IgD-negative memory B cell (primary cell): ENCODE data around the gene HPSE2. TPM values are rescaled to one million over a fixed set of nuclear protein-coding genes. Genes with fewer than 3 reads are reported as not detected.

Experiments
- H3K27ac Mint-ChIP-seq, 3 donors: one replicate each; pipeline ENCODE4 v1.8.0; 2020 to 2022; ENCODE audit warnings: mild to moderate bottlenecking in 3 of 3, mixed read lengths in 3 of 3, moderate library complexity in 1 of 3
- H3K27me3 Mint-ChIP-seq: one replicate; pipeline ENCODE4 v1.8.0; 2021; ENCODE audit warnings: mixed read lengths
- H3K36me3 Mint-ChIP-seq: one replicate; pipeline ENCODE4 v1.8.0; 2020; ENCODE audit warnings: mild to moderate bottlenecking, mixed read lengths
- H3K4me1 Mint-ChIP-seq, 3 donors: one replicate each; pipeline ENCODE4 v1.8.0; 2020 to 2022; ENCODE audit warnings: mixed read lengths in 3 of 3, mild to moderate bottlenecking in 1 of 3
- H3K4me3 Mint-ChIP-seq, 4 donors: one replicate each; pipeline ENCODE4 v1.8.0; 2020 to 2022; ENCODE audit warnings: mild to moderate bottlenecking in 4 of 4, mixed read lengths in 4 of 4, moderate library complexity in 3 of 4
- H3K9me3 Mint-ChIP-seq, 3 donors: one replicate each; pipeline ENCODE4 v1.8.0; 2020 to 2021; ENCODE audit warnings: mixed read lengths in 3 of 3, mild to moderate bottlenecking in 1 of 3
- polyA plus RNA-seq: library from polyadenylated mRNA; unstranded; fragments of 300-500 nt; fragmentation: Illumina TruSeq; gene quantifications from one replicate; pipeline ENCODE4 v1.2.3, GENCODE V29; 2021

Gene HPSE2
- polyA plus RNA-seq, 1 donor from 2014 or later: not detected

GRCh38 chr10:98467506-98468318 is 767.9 kb downstream of the HPSE2 start:
- H3K27me3 Mint-ChIP-seq: peaks cover 6% of the 10 kb centered on the region
- peaks cover 2 to 9% (median 8%) of the 10 kb centered on the region in 3 donors for H3K4me1 Mint-ChIP-seq
- H3K4me3 Mint-ChIP-seq: peak overlapping the region; percentile 84 to 100 (median 98)
- H3K9me3 Mint-ChIP-seq: no peaks in the 10 kb centered on the region
- peak overlapping the region; percentile 1 to 96 (median 95) for H3K27ac Mint-ChIP-seq
- H3K36me3 Mint-ChIP-seq: no peaks in the 10 kb centered on the region

- Mint-ChIP-seq H3K4me1 (peaks cover 2 to 9% (median 8%) of the 10 kb centered on the region in 3 donors), H3K27me3 (peaks cover 7% of the 10 kb centered on the region), H3K9me3 (no peaks in the 10 kb centered on the region), H3K4me3 (peak overlapping the region; percentile 80 to 100 (median 98)), H3K27ac (peak overlapping the region in 1 of 3 donors; percentile 96), H3K36me3 (no peaks in the 10 kb centered on the region)
Observed at GRCh38 chr10:98466861-98467505, 768.7 kb downstream of the HPSE2 start.

GRCh38 chr10:98465866-98466265 is 769.8 kb downstream of the HPSE2 start:
- Mint-ChIP-seq H3K36me3 (no peaks in the 10 kb centered on the region), H3K4me3 (peak overlapping the region in 1 of 4 donors; percentile 49), H3K27ac (no peak overlapping the region), H3K27me3 (peaks cover 7% of the 10 kb centered on the region), H3K9me3 (no peaks in the 10 kb centered on the region), H3K4me1 (peaks cover 2 to 8% (median 6%) of the 10 kb centered on the region in 3 donors)

- Mint-ChIP-seq H3K4me1 (peaks cover 2 to 8% (median 4%) of the 10 kb centered on the region in 3 donors), H3K27me3 (peaks cover 7% of the 10 kb centered on the region), H3K27ac (no peak overlapping the region), H3K9me3 (no peaks in the 10 kb centered on the region), H3K4me3 (no peak overlapping the region), H3K36me3 (no peaks in the 10 kb centered on the region)
Observed at GRCh38 chr10:98463976-98464754, 771.5 kb downstream of the HPSE2 start.

GRCh38 chr10:98463016-98463415 is 772.6 kb downstream of the HPSE2 start:
- H3K9me3 Mint-ChIP-seq: no peaks in the 10 kb centered on the region
- no peaks in the 10 kb centered on the region for H3K36me3 Mint-ChIP-seq
- peaks cover 0 to 2% (median 2%) of the 10 kb centered on the region in 3 donors for H3K4me1 Mint-ChIP-seq
- H3K27ac Mint-ChIP-seq: peak overlapping the region in 1 of 3 donors; percentile 54
- no peak overlapping the region for H3K4me3 Mint-ChIP-seq
- peaks cover 13% of the 10 kb centered on the region for H3K27me3 Mint-ChIP-seq

GRCh38 chr10:98461500-98461842 is 774.2 kb downstream of the HPSE2 start:
- Mint-ChIP-seq H3K27ac (no peak overlapping the region), H3K27me3 (peaks cover 16% of the 10 kb centered on the region), H3K9me3 (no peaks in the 10 kb centered on the region)

GRCh38 chr10:98460837-98461499 is 774.7 kb downstream of the HPSE2 start:
- Mint-ChIP-seq H3K4me3 (no peak overlapping the region), H3K27me3 (peaks cover 16% of the 10 kb centered on the region), H3K4me1 (no peaks in the 10 kb centered on the region), H3K36me3 (no peaks in the 10 kb centered on the region), H3K9me3 (no peaks in the 10 kb centered on the region), H3K27ac (no peak overlapping the region)

More at GRCh38 chr10:98461500-98461842, 774.2 kb downstream of the HPSE2 start:
- Mint-ChIP-seq H3K36me3 (no peaks in the 10 kb centered on the region), H3K4me3 (no peak overlapping the region), H3K4me1 (no peaks in the 10 kb centered on the region)

- no peaks in the 10 kb centered on the region for H3K9me3 Mint-ChIP-seq
- peaks cover 0 to 1% (median 0%) of the 10 kb centered on the region in 3 donors for H3K4me1 Mint-ChIP-seq
- H3K4me3 Mint-ChIP-seq: no peak overlapping the region
- no peaks in the 10 kb centered on the region for H3K36me3 Mint-ChIP-seq
- no peak overlapping the region for H3K27ac Mint-ChIP-seq
- H3K27me3 Mint-ChIP-seq: peaks cover 18% of the 10 kb centered on the region
Observed at GRCh38 chr10:98458809-98459784, 776.6 kb downstream of the HPSE2 start.

GRCh38 chr10:98457721-98458120 is 777.9 kb downstream of the HPSE2 start:
- no peak overlapping the region for H3K27ac Mint-ChIP-seq
- peaks cover 13% of the 10 kb centered on the region for H3K27me3 Mint-ChIP-seq
- peaks cover 0 to 2% (median 1%) of the 10 kb centered on the region in 3 donors for H3K4me1 Mint-ChIP-seq
- H3K4me3 Mint-ChIP-seq: no peak overlapping the region
- no peaks in the 10 kb centered on the region for H3K36me3 Mint-ChIP-seq
- H3K9me3 Mint-ChIP-seq: no peaks in the 10 kb centered on the region

- no peaks in the 10 kb centered on the region for H3K9me3 Mint-ChIP-seq
- no peak overlapping the region for H3K4me3 Mint-ChIP-seq
- no peak overlapping the region for H3K27ac Mint-ChIP-seq
- no peaks in the 10 kb centered on the region for H3K36me3 Mint-ChIP-seq
- peaks cover 0 to 3% (median 1%) of the 10 kb centered on the region in 3 donors for H3K4me1 Mint-ChIP-seq
- H3K27me3 Mint-ChIP-seq: peaks cover 12% of the 10 kb centered on the region
Observed at GRCh38 chr10:98456686-98457482, 778.8 kb downstream of the HPSE2 start.

- Mint-ChIP-seq H3K4me1 (peaks cover 0 to 3% (median 1%) of the 10 kb centered on the region in 3 donors), H3K27me3 (peaks cover 12% of the 10 kb centered on the region), H3K36me3 (no peaks in the 10 kb centered on the region), H3K27ac (no peak overlapping the region), H3K4me3 (no peak overlapping the region), H3K9me3 (no peaks in the 10 kb centered on the region)
Observed at GRCh38 chr10:98456043-98456570, 779.5 kb downstream of the HPSE2 start.

GRCh38 chr10:98453729-98454128 is 781.9 kb downstream of the HPSE2 start:
- Mint-ChIP-seq H3K4me1 (peaks cover 1 to 3% (median 2%) of the 10 kb centered on the region in 3 donors), H3K36me3 (no peaks in the 10 kb centered on the region), H3K27ac (peak overlapping the region in 1 of 3 donors; percentile 10), H3K27me3 (peaks cover 9% of the 10 kb centered on the region), H3K4me3 (peak overlapping the region in 1 of 4 donors; percentile 14), H3K9me3 (no peaks in the 10 kb centered on the region)

- H3K27ac Mint-ChIP-seq: peak overlapping the region in 1 of 3 donors; percentile 43
- peak overlapping the region in 1 of 4 donors; percentile 29 for H3K4me3 Mint-ChIP-seq
- peaks cover 15 to 23% (median 15%) of the 10 kb centered on the region in 3 donors for H3K4me1 Mint-ChIP-seq
- H3K27me3 Mint-ChIP-seq: no peaks in the 10 kb centered on the region
- H3K9me3 Mint-ChIP-seq: peaks cover 0 to 2% (median 1%) of the 10 kb centered on the region in 3 donors
- no peaks in the 10 kb centered on the region for H3K36me3 Mint-ChIP-seq
Observed at GRCh38 chr10:98450618-98451017, 785.0 kb downstream of the HPSE2 start.
